Measurements from ENCODE around the gene MYH14. TPM values are rescaled to one million over a fixed set of nuclear protein-coding genes. Genes with fewer than 3 reads are reported as not detected.

Gene MYH14
- polyA plus RNA-seq, 1 of the 3 experiments (the other 2 are of a cell fraction) = 0.02 TPM

GRCh38 chr19:50290775-50291174 is 87.4 kb downstream of the MYH14 start (continued):
- TF ChIP-seq POLR2AphosphoS5 (IDR thresholded peaks at IDR 0.05; ENCODE audit: low read depth, low read length) = no peak

DNA sequence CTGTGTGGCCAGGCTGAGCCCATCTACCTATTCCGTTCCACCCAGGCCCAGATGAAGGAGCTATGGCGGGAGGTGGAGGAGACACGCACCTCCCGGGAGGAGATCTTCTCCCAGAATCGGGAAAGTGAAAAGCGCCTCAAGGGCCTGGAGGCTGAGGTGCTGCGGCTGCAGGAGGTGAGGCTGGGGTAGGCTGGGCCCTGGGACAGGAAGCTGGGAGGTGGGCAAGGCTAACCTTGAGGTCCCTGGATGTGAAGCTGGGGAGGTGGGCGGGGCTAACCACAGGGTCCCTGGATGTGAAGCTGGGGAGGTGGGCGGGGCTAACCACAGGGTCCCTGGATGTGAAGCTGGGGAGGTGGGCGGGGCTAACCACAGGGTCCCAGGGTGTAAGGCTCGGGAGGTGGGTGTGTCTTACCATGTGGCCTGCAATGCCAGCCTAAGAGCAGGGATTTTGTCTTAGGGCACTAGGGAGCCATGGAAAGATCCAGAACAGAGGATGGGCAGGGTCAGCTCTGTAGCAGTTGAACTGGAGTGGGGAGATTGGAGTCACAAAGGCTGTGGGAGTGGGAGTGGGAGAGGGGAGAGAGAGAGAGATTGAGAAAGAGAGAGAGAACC is 88.9 kb downstream of the MYH14 start:
- 17% methylated on average over 10 of the region's 11 CpGs for WGBS (ENCODE audit: low lambda C conversion rate)
- Histone ChIP-seq H3K27ac (ENCODE audit: low read depth in 2 of 2, low read length in 1 of 2) (no peak overlapping the region), H3K9me2 (no peaks in the 10 kb centered on the region), H3K4me1 (ENCODE audit: control insufficient read depth in 1 of 2, insufficient read depth in 2 of 2, low read depth in 1 of 2, low read length in 1 of 2) (no peaks in the 10 kb centered on the region), H3K36me3 (replicated peaks in 1 of 2; ENCODE audit: control insufficient read depth in 1 of 2, insufficient read depth in 2 of 2, low read length in 1 of 2) (no peaks in the 10 kb centered on the region), H3F3A (replicated peaks; ENCODE audit: insufficient read depth) (no peaks in the 10 kb centered on the region), H3K9me3 (no peaks in the 10 kb centered on the region), H3K9ac (no peak overlapping the region), H4K20me1 (ENCODE audit: insufficient read depth) (no peaks in the 10 kb centered on the region), H3K4me2 (no peak overlapping the region), H3K27me3 (ENCODE audit: insufficient read depth) (peaks cover 33% of the 10 kb centered on the region), H2AFZ (ENCODE audit: low read depth) (no peak overlapping the region), H3K4me3 (ENCODE audit: low read depth in 2 of 2, low read length in 1 of 2) (no peak overlapping the region), H3K79me2 (ENCODE audit: insufficient read depth) (no peaks in the 10 kb centered on the region)
- DNase-seq = no peak
- POLR2A ChIA-PET = no interaction called here
- CTCF ChIA-PET = interaction anchor here (1.2 kb wide), 1 partner anchor 10 kb away, joined by 3 read pairs; no protein-coding TSS in a partner anchor
- TF ChIP-seq, protein P1, sequence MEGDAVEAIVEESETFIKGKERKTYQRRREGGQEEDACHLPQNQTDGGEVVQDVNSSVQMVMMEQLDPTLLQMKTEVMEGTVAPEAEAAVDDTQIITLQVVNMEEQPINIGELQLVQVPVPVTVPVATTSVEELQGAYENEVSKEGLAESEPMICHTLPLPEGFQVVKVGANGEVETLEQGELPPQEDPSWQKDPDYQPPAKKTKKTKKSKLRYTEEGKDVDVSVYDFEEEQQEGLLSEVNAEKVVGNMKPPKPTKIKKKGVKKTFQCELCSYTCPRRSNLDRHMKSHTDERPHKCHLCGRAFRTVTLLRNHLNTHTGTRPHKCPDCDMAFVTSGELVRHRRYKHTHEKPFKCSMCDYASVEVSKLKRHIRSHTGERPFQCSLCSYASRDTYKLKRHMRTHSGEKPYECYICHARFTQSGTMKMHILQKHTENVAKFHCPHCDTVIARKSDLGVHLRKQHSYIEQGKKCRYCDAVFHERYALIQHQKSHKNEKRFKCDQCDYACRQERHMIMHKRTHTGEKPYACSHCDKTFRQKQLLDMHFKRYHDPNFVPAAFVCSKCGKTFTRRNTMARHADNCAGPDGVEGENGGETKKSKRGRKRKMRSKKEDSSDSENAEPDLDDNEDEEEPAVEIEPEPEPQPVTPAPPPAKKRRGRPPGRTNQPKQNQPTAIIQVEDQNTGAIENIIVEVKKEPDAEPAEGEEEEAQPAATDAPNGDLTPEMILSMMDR (IDR thresholded peaks at IDR 0.05) = no peak
- no peak for TF ChIP-seq NRF1 (IDR thresholded peaks at IDR 0.05; ENCODE audit: low read depth, low read length)
- no peak for TF ChIP-seq FOXM1 (IDR thresholded peaks at IDR 0.05; ENCODE audit: low read depth)
- no peak for TF ChIP-seq RFX5 (IDR thresholded peaks at IDR 0.05; ENCODE audit: low read length)
- TF ChIP-seq TAF1 (IDR thresholded peaks at IDR 0.05; ENCODE audit: borderline replicate concordance, low read depth, low read length) = no peak
- TF ChIP-seq FOXJ3 (CRISPR knock-in tag; IDR thresholded peaks at IDR 0.05) = no peak
- TF ChIP-seq MEF2A (IDR thresholded peaks at IDR 0.05; ENCODE audit: borderline replicate concordance, low read depth) = no peak
- TF ChIP-seq RXRA (IDR thresholded peaks at IDR 0.05; ENCODE audit: borderline replicate concordance, low read depth) = no peak
- TF ChIP-seq EZH2phosphoT487 (IDR thresholded peaks at IDR 0.05; ENCODE audit: borderline replicate concordance, low read depth) = no peak
- TF ChIP-seq CHD2 (IDR thresholded peaks at IDR 0.05; ENCODE audit: low read length, partially characterized antibody) = no peak
- TF ChIP-seq TEAD4 (IDR thresholded peaks at IDR 0.05; ENCODE audit: borderline replicate concordance, insufficient read depth) = no peak
- TF ChIP-seq SMC3 (IDR thresholded peaks at IDR 0.05; ENCODE audit: low read depth, low read length) = no peak

- Histone ChIP-seq H3K27ac (ENCODE audit: low read depth in 2 of 2, low read length in 1 of 2) (no peak overlapping the region), H2AFZ (ENCODE audit: low read depth) (no peak overlapping the region), H3F3A (replicated peaks; ENCODE audit: insufficient read depth) (no peaks in the 10 kb centered on the region), H3K9me3 (no peaks in the 10 kb centered on the region), H3K36me3 (replicated peaks in 1 of 2; ENCODE audit: control insufficient read depth in 1 of 2, insufficient read depth in 2 of 2, low read length in 1 of 2) (no peaks in the 10 kb centered on the region), H3K27me3 (ENCODE audit: insufficient read depth) (peaks cover 37% of the 10 kb centered on the region), H4K20me1 (ENCODE audit: insufficient read depth) (no peaks in the 10 kb centered on the region), H3K9me2 (no peaks in the 10 kb centered on the region), H3K4me1 (ENCODE audit: control insufficient read depth in 1 of 2, insufficient read depth in 2 of 2, low read depth in 1 of 2, low read length in 1 of 2) (no peaks in the 10 kb centered on the region), H3K79me2 (ENCODE audit: insufficient read depth) (no peaks in the 10 kb centered on the region), H3K4me3 (ENCODE audit: low read depth in 2 of 2, low read length in 1 of 2) (no peak overlapping the region), H3K4me2 (no peak overlapping the region), H3K9ac (no peak overlapping the region)
- ChIA-PET POLR2A (no interaction called here), CTCF (no interaction called here)
- WGBS (ENCODE audit: low lambda C conversion rate) = 31% methylated on average over 14 of the region's 14 CpGs
- DNase-seq = no peak
- TF ChIP-seq RCOR1 (IDR thresholded peaks at IDR 0.05; ENCODE audit: low read length) (no peak), NRF1 (IDR thresholded peaks at IDR 0.05; ENCODE audit: low read depth, low read length) (no peak), GABPA (IDR thresholded peaks at IDR 0.05; ENCODE audit: low read depth) (no peak), RAD21 (IDR thresholded peaks at IDR 0.05; ENCODE audit: low read length) (no peak), SMC3 (IDR thresholded peaks at IDR 0.05; ENCODE audit: low read depth, low read length) (no peak), TEAD4 (IDR thresholded peaks at IDR 0.05; ENCODE audit: borderline replicate concordance, insufficient read depth) (no peak), MEF2A (IDR thresholded peaks at IDR 0.05; ENCODE audit: borderline replicate concordance, low read depth) (no peak), ELF1 (IDR thresholded peaks at IDR 0.05) (no peak), POLR2AphosphoS5 (IDR thresholded peaks at IDR 0.05; ENCODE audit: low read depth, low read length) (no peak), FOXM1 (IDR thresholded peaks at IDR 0.05; ENCODE audit: low read depth) (no peak), TAF1 (IDR thresholded peaks at IDR 0.05; ENCODE audit: borderline replicate concordance, low read depth, low read length) (no peak), PBX3 (IDR thresholded peaks at IDR 0.05) (no peak)
- TF ChIP-seq, protein P1 (IDR thresholded peaks at IDR 0.05) = no peak
- TF ChIP-seq, protein P2, sequence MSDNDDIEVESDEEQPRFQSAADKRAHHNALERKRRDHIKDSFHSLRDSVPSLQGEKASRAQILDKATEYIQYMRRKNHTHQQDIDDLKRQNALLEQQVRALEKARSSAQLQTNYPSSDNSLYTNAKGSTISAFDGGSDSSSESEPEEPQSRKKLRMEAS (IDR thresholded peaks at IDR 0.05; ENCODE audit: low read depth) = no peak
These were observed 90.0 kb downstream of the MYH14 start for GRCh38 chr19:50293263-50294004.

Measured in SK-N-SH (cell line).